MM.1S (cell line): ENCODE data around the gene TTLL11.

Experiments used
- DNase-seq: peaks from one replicate; pipeline ENCODE4 v3.0.0-alpha.2; 2015
- H2AFZ ChIP-seq: fragments of 300-600 bp; sonication (generic); 2 replicates; pipeline ENCODE4 v1.6.0; 2016; ENCODE audit warnings: antibody characterized with exemption, low read length
- H3F3A ChIP-seq: fragments of 300-600 bp; sonication (generic); 2 replicates; pipeline ENCODE4 v1.6.1; 2016; ENCODE audit warnings: mild to moderate bottlenecking, antibody characterized with exemption, low read length, moderate library complexity, mixed read lengths; ENCODE audit not compliant: insufficient read depth
- H3K27ac ChIP-seq: fragments of 300-600 bp; sonication (generic); 2 replicates; pipeline ENCODE4 v1.5.1; 2016; ENCODE audit warnings: mild to moderate bottlenecking, low read length
- H3K27me3 ChIP-seq: fragments of 300-600 bp; sonication (generic); replicated peaks from 2 replicates; pipeline ENCODE4 v1.6.0; 2016; ENCODE audit warnings: low read length; ENCODE audit not compliant: insufficient read depth
- H3K36me3 ChIP-seq: fragments of 300-600 bp; sonication (generic); replicated peaks from 2 replicates; pipeline ENCODE4 v1.6.1; 2016; ENCODE audit warnings: mild to moderate bottlenecking, low read length, mixed read lengths; ENCODE audit not compliant: insufficient read depth
- H3K4me1 ChIP-seq: fragments of 300-600 bp; sonication (generic); 2 replicates; pipeline ENCODE4 v1.6.1; 2016; ENCODE audit warnings: low read length, mixed read lengths
- H3K4me2 ChIP-seq: fragments of 300-600 bp; sonication (generic); 2 replicates; pipeline ENCODE4 v1.6.0; 2016; ENCODE audit warnings: low read depth, low read length
- H3K4me3 ChIP-seq: fragments of 300-600 bp; sonication (generic); 2 replicates; pipeline ENCODE4 v1.5.1; 2016; ENCODE audit warnings: low read length, mixed read lengths
- H3K79me2 ChIP-seq: fragments of 300-600 bp; sonication (generic); 2 replicates; pipeline ENCODE4 v1.6.1; 2016; ENCODE audit warnings: mixed run types, low read length, mixed read lengths
- H3K9ac ChIP-seq: fragments of 300-600 bp; sonication (generic); 2 replicates; pipeline ENCODE4 v1.6.1; 2016; ENCODE audit warnings: low read length, mixed read lengths
- H3K9me2 ChIP-seq: fragments of 300-600 bp; sonication (generic); replicated peaks from 2 replicates; pipeline ENCODE4 v1.6.1; 2016; ENCODE audit warnings: mild to moderate bottlenecking, low read length, mixed read lengths; ENCODE audit not compliant: insufficient read depth
- H3K9me3 ChIP-seq: fragments of 300-600 bp; sonication (generic); replicated peaks from 2 replicates; pipeline ENCODE4 v1.6.1; 2016; ENCODE audit warnings: mild to moderate bottlenecking, low read length, mixed read lengths; ENCODE audit not compliant: insufficient read depth
- H4K20me1 ChIP-seq: fragments of 300-600 bp; sonication (generic); 2 replicates; pipeline ENCODE4 v1.6.1; 2016; ENCODE audit warnings: mild to moderate bottlenecking, low read length, moderate library complexity, mixed read lengths; ENCODE audit not compliant: insufficient read depth
- EZH2 ChIP-seq: fragments of 300-600 bp; sonication (generic); optimal IDR thresholded peaks from 2 replicates; pipeline ENCODE3; 2017; ENCODE audit warnings: low read depth, mild to moderate bottlenecking, antibody characterized with exemption, low read length, mixed read lengths
- EZH2phosphoT487 ChIP-seq: fragments of 300-600 bp; sonication (generic); IDR thresholded peaks from 2 replicates; pipeline ENCODE4 v1.6.1; 2018; ENCODE audit warnings: antibody characterized with exemption, low read length
- TF ChIP-seq, protein P1 (sequence below): fragments of 300-600 bp; sonication (generic); IDR thresholded peaks from 2 replicates; pipeline ENCODE4 v1.5.1; 2016; ENCODE audit warnings: antibody characterized with exemption, low read length, mixed read lengths

TTLL11 gene

DNA sequence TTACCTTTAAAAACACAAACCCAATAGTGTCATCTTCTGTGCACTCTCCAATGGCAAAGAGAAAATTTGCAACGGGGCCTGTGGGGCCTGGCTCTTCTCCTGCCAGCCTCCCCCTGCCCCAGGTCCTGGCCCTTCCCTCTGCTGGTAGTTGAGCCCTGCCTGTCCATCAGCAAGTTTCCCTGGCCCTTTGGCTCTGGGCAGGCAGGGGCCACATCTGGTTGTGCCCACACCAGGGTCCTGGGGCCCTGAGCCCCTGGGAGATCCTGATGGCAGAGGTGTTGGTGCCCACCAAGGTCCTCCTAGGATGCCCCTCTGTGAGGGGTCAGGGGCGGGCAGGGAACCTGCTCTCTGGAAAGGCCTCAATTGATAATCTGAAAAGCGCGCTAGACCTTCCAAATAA lies 284.3 kb downstream of the TTLL11 start:
- no peaks in the 10 kb centered on the region for H3K79me2 ChIP-seq
- H3K4me2 ChIP-seq, result no peak overlapping the region
- no peaks in the 10 kb centered on the region for H4K20me1 ChIP-seq
- no peaks in the 10 kb centered on the region for H3K36me3 ChIP-seq
- no peaks in the 10 kb centered on the region for H3K4me1 ChIP-seq
- no peaks in the 10 kb centered on the region for H3F3A ChIP-seq
- no peak overlapping the region for H3K4me3 ChIP-seq
- no peaks in the 10 kb centered on the region for H3K9me2 ChIP-seq
- no peaks in the 10 kb centered on the region for H3K9me3 ChIP-seq
- TF ChIP-seq EZH2phosphoT487 (no peak), EZH2 (no peak)
- TF ChIP-seq, protein P1, sequence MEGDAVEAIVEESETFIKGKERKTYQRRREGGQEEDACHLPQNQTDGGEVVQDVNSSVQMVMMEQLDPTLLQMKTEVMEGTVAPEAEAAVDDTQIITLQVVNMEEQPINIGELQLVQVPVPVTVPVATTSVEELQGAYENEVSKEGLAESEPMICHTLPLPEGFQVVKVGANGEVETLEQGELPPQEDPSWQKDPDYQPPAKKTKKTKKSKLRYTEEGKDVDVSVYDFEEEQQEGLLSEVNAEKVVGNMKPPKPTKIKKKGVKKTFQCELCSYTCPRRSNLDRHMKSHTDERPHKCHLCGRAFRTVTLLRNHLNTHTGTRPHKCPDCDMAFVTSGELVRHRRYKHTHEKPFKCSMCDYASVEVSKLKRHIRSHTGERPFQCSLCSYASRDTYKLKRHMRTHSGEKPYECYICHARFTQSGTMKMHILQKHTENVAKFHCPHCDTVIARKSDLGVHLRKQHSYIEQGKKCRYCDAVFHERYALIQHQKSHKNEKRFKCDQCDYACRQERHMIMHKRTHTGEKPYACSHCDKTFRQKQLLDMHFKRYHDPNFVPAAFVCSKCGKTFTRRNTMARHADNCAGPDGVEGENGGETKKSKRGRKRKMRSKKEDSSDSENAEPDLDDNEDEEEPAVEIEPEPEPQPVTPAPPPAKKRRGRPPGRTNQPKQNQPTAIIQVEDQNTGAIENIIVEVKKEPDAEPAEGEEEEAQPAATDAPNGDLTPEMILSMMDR, result no peak
- H2AFZ ChIP-seq, result no peak overlapping the region
- no peak for DNase-seq
- H3K27ac ChIP-seq, result no peak overlapping the region
- no peak overlapping the region for H3K9ac ChIP-seq
- H3K27me3 ChIP-seq, result no peaks in the 10 kb centered on the region

DNA sequence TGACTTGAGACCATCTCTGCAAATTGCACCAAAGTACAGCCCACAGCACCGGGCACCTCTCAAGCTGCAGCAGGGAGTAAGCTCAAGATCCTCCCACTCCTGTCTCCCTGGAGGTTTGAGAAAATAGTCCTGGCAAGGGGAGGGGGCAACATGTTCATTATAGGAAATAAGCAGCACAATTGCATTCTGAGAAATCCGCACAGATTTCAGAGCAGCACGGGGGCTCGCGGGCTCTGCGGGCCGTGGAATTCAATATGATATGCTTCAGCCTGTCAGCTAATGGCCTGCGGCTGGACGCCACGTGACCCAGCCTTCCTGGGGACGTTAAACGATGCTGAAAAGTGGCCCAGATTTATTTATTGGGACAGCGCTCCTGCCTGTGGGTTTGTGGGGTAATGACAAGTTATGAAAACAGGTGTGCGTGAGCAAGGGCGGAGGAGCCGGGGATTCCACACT lies 285.3 kb downstream of the TTLL11 start:
- no peak overlapping the region for H3K4me2 ChIP-seq
- no peaks in the 10 kb centered on the region for H3K27me3 ChIP-seq
- no peaks in the 10 kb centered on the region for H3K4me1 ChIP-seq
- no peaks in the 10 kb centered on the region for H3K36me3 ChIP-seq
- no peaks in the 10 kb centered on the region for H3K79me2 ChIP-seq
- H3K9me3 ChIP-seq, result no peaks in the 10 kb centered on the region
- no peaks in the 10 kb centered on the region for H3K9me2 ChIP-seq
- no peaks in the 10 kb centered on the region for H3F3A ChIP-seq
- no peak overlapping the region for H2AFZ ChIP-seq
- H3K4me3 ChIP-seq, result no peak overlapping the region
- no peak overlapping the region for H3K27ac ChIP-seq
- TF ChIP-seq EZH2phosphoT487 (no peak), EZH2 (no peak)
- TF ChIP-seq, protein P1, result no peak
- no peak overlapping the region for H3K9ac ChIP-seq
- no peak for DNase-seq
- no peaks in the 10 kb centered on the region for H4K20me1 ChIP-seq

DNA sequence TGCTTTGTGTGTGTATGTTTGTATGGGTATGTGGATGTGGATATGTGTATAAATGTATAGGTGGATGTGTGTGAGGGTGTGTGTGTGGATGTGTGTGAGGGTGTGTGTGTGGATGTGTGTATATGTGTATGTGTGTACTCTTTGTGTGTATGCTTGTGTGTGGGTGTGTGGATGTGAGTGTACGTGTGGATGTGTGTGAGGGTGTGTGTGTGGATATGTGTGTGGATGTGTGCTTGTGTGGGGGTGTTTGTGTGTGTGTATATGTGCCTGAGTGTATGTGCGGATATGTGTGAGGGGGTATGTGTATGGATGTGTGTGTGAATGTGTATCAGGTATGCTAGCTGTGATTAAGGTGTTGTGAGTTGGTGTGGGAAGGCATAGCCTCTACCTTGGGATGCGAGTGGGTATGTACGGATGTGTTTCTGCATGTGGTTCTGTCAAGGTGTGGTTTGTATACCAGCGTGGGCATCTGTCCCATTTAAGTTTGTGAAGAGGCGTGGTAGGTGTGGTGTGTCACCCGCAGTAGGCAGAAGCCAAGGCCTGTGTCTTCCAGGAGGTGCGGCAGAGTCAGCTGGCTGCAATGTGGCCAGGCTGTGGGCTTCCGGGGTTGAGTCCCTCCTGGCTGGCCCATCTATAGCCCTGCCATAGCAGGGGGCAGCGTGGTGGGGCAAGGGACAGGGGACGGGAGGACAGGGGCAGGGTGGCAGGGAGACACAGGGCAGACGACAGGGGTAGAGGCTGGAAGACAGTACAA lies 285.9 kb downstream of the TTLL11 start:
- Histone ChIP-seq H3K4me1 (no peaks in the 10 kb centered on the region), H3K4me3 (no peak overlapping the region), H3K9me3 (no peaks in the 10 kb centered on the region), H3K9me2 (no peaks in the 10 kb centered on the region), H3K36me3 (no peaks in the 10 kb centered on the region), H3K27ac (no peak overlapping the region), H3K79me2 (no peaks in the 10 kb centered on the region), H3K27me3 (no peaks in the 10 kb centered on the region), H4K20me1 (no peaks in the 10 kb centered on the region), H3K9ac (no peak overlapping the region), H2AFZ (no peak overlapping the region), H3F3A (no peaks in the 10 kb centered on the region), H3K4me2 (no peak overlapping the region)
- TF ChIP-seq EZH2phosphoT487 (no peak), EZH2 (no peak)
- TF ChIP-seq, protein P1, result no peak
- no peak for DNase-seq
